HG03060 (cell line): ENCODE data around the gene SHC4.
"Not testable (repeated sequence)": the region's sequence is repeated elsewhere in the genome, so short reads cannot be mapped to it uniquely, and the experiment has no call there.

ENCODE experiments used
- ATAC-seq: cut with Tn5 transposase; IDR thresholded peaks from one replicate; pipeline ENCODE4 v1.9.1; 2021; ENCODE audit warnings: low read depth, moderate number of reproducible peaks; ENCODE audit not compliant: unreplicated experiment

The SHC4 gene

GRCh38 chr15:48970926-48971325 is 7.2 kb upstream of the SHC4 start:
- ATAC-seq = not testable (repeated sequence)

GRCh38 chr15:48968066-48968465 is 4.3 kb upstream of the SHC4 start:
- ATAC-seq = no peak

- no peak for ATAC-seq
Observed at GRCh38 chr15:48967336-48967735, 3.6 kb upstream of the SHC4 start.

- peak; percentile 70 for ATAC-seq
Observed at GRCh38 chr15:48966595-48967301, 3.0 kb upstream of the SHC4 start.

GRCh38 chr15:48965972-48966371 is 2.3 kb upstream of the SHC4 start:
- ATAC-seq = peak; percentile 68

- no peak for ATAC-seq
Observed at GRCh38 chr15:48964898-48965297, 1.2 kb upstream of the SHC4 start.

- no peak for ATAC-seq
Observed at GRCh38 chr15:48962662-48963523, 826 bp downstream of the SHC4 start.

- no peak for ATAC-seq
Observed at GRCh38 chr15:48955967-48956366, 7.8 kb downstream of the SHC4 start.

- ATAC-seq = no peak
Observed at GRCh38 chr15:48955370-48955769, 8.3 kb downstream of the SHC4 start.

- ATAC-seq = no peak
Observed at GRCh38 chr15:48954538-48954937, 9.2 kb downstream of the SHC4 start.

- no peak for ATAC-seq
Observed at GRCh38 chr15:48946840-48947187, 16.9 kb downstream of the SHC4 start.

- ATAC-seq = no peak
Observed at GRCh38 chr15:48946074-48946839, 17.5 kb downstream of the SHC4 start.

- ATAC-seq = no peak
Observed at GRCh38 chr15:48945386-48945785, 18.3 kb downstream of the SHC4 start.

GRCh38 chr15:48941904-48942303 is 21.8 kb downstream of the SHC4 start:
- no peak for ATAC-seq

GRCh38 chr15:48940508-48940907 is 23.2 kb downstream of the SHC4 start:
- ATAC-seq = peak; percentile 89

- no peak for ATAC-seq
Observed at GRCh38 chr15:48939648-48940047, 24.1 kb downstream of the SHC4 start.

GRCh38 chr15:48937886-48938285 is 25.8 kb downstream of the SHC4 start:
- no peak for ATAC-seq

- no peak for ATAC-seq
Observed at GRCh38 chr15:48936666-48937065, 27.1 kb downstream of the SHC4 start.

GRCh38 chr15:48935236-48935635 is 28.5 kb downstream of the SHC4 start:
- no peak for ATAC-seq

GRCh38 chr15:48930735-48931134 is 33.0 kb downstream of the SHC4 start:
- no peak for ATAC-seq

- no peak for ATAC-seq
Observed at GRCh38 chr15:48929661-48930060, 34.1 kb downstream of the SHC4 start.
